GM18867 (cell line): ENCODE results near the gene FIGLA.
"Not testable (repeated sequence)": the region's sequence is repeated elsewhere in the genome, so short reads cannot be mapped to it uniquely, and the experiment has no call there.

Source experiments
- ATAC-seq: cut with Tn5 transposase; IDR thresholded peaks from one replicate; pipeline ENCODE4 v1.9.1; 2021; ENCODE audit warnings: mild to moderate bottlenecking, moderate library complexity; ENCODE audit not compliant: unreplicated experiment

FIGLA gene

GRCh38 chr2:70747284-70747683 lies 43.2 kb downstream of the FIGLA start:
- no peak for ATAC-seq

DNA sequence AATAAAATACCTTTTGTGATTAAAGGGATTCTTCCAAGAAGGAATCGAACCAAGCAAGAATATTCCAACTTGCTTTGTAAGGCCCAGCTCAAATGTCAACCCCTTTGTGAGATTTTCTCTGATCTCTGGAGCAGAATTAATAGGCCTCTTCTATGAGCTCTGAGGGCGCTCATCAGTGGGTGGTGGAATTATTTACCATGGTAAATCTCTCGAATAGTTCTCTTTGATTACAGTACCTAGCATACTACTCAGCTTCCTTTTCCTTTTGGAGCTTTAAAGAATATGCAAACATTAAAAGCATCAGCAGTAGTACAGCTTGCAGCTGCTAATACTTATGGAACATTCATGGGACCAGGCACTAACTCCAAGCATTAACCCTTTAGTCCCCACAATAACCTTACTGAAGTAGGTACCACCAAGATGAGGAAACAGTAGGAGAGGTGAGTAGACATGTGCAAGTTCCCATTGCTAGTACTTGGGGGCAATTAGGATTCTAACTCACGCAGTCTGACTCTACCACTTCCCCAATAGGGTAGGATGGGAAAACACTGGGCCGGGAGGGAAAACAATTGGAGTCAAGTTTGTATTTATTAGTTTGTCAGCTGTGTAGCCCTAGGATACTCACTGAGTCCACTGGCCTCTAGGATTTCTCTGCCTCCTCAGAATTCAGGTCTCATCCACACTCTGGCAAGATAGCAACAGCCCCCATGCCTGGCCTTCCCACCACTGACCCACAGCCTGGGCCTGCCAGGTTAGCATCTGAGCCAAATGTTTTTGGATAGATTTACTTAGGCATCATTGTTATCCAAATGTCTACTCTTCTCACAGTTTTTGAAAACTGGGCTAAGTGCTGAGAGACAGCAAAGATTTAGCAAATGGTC lies 44.1 kb downstream of the FIGLA start:
- ATAC-seq, result no peak

DNA sequence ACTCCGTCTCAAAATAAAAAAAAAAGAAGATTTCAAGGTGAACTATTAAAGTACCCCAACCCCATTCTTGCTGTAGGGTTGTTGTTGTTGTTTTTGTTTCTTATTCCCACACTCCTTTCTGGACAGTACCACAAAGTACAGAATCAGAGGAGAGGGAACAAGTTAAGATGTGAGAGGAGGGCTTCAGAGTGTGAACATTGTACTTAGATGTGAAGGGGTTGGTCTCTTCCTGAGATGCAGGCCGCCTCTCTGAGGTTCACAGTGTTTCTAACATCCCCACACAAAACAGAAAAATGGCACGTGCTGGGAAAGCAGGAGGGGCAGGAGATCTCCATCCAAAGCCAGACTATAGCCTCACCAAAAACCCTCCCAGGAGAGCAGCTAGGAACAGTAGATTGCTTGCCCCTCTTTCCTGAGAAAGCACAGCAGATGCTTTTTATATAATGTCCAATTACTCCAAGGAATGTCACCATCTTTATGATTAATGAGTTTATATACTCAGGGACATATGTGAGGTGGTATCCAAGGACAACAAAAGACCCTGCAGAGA lies 45.1 kb downstream of the FIGLA start:
- no peak for ATAC-seq

DNA sequence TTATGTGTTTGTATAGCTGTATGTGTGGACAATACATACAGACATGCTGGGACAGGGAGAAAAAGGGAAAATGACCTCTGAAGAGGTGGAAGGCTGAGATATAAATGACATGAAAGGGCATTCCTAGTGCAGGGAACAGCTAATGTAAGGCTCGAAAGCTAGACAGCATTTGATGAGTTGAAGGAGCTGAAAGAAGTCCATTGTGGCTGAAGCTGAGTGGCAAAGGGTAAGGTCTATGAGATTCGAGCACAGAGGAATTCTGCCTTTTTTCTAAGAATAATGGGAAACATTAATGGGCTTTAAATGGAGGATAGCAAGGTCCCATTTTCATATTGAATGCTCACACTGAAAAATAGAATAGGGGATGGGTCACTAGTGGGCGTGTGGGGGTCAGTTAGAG lies 46.0 kb downstream of the FIGLA start:
- ATAC-seq, result no peak

GRCh38 chr2:70743677-70744076 lies 46.8 kb downstream of the FIGLA start:
- no peak for ATAC-seq

- no peak for ATAC-seq
Observed at GRCh38 chr2:70743068-70743467, 47.4 kb downstream of the FIGLA start.

- ATAC-seq, result not testable (repeated sequence)
Observed at GRCh38 chr2:70739492-70739891, 51.0 kb downstream of the FIGLA start.

- no peak for ATAC-seq
Observed at GRCh38 chr2:70738159-70738558, 52.3 kb downstream of the FIGLA start.

DNA sequence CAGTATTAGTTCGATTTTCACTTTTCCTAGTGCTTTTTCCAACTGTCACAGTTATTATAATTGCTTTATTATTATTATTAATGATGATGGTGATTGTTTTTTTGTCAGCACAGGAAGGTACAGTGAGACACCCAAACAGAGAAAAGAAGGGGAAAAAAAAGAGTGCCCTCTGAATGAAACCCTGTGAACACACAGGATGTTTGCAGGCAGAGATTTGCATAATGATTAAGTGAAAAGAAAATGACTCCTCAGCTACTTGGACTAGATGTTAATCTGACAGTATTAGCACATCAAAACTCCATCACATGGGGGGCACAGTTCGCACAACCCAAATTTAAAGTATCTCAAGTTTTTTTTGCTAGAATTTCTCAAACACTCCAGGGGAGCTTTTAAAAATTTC lies 55.4 kb downstream of the FIGLA start:
- ATAC-seq, result no peak

DNA sequence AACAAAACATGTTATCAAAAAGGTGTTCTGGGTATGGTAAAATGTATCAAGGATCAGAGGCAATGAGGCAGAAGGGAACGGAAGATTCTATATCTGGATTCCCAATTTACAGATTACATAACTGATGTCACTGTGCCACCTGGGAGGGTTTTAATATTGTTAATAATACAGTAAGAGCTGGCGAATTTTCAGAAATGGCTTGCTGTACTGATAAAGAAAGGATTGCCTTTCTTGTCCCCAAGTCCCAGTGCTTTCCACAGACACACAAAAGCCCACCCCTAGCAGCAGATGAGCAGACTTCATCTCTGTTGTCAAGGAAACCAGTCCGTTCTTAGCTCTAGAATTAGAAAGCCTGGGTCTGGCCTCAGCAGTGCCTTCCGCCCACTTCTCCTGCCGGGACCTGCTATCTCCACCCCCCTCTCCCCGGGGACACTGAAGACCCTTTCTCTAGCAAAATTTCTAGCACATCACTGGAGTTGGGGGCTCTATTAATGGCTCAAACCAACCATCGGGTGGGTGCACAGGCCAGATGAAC lies 56.7 kb downstream of the FIGLA start:
- ATAC-seq, result no peak

DNA sequence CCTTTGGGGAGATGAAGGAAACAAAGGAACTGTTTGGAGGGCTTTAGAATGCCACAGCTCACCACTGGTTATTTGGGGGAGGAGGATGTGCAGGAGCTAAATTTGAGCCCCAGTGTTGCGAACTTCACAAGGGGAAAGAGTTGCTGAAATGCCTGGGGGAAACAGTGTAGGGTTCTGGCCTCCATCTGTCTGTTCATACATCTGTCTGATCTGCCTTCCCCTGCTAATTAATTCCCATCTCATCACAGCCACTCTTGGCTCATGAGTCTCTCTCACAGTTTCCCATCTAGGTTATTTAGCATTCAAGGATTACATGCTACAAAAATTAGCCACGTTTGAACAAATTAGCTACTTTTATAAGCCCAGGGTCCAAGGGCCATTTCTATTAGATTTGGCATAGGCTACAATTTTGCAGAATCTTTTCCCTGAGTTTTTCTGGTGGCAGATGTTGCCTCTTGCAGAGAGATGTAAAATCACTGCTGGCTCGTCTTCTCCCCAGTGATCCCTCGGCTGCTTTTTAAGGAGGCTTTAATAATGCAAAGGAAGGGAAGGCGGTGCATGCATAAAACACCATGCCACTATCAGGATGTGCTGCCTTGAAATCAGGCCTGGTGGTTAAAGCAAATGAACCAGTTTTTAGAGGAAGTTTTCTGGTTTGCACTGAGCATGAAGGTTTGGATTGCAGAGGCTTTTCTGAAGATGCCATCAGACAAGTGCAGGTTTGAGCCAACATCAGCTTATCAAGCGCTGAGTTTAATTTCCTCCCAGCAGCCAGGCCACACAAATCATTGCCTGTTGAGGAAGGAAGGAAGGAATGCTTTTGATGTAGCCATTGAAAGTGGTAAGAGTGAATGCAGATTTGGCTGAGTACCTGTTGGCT lies 57.4 kb downstream of the FIGLA start:
- ATAC-seq, result no peak

DNA sequence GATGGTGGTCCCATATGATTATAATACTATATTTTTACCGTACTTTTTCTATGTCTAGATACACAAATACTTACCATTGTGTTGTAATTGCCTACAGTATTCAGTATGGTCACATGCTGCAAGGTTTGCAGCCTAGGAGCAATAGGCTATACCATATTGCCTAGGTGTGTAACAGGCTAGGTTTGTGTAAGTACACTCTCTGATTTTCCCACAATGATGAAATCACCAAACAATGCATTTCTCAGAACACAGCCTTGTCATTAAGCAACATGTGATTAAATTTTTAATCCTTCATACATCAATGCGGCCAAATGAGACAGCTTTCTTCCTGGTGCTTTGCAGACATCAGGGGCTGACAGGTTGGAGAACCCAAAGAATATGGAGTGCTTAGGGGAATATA lies 59.7 kb downstream of the FIGLA start:
- ATAC-seq, result no peak

DNA sequence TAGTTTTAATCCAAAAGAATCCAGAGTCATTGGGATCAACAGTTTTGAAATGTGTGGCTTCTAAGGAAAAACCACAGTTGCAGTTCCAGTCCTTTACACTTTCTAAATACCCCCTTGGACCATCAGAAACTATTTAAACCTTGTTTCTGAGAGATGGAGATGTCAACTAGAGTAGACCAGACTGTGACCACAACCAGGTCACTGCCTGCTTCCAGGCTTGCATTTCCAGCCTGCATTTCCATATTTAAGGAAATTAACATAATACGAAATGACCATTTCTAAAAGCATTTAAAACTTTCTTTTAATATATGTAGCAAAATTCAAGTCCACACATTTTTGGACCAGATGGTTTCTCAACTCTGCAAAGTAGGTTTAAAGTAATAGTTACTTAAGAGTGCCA lies 60.8 kb downstream of the FIGLA start:
- ATAC-seq, result no peak

GRCh38 chr2:70728128-70728527 lies 62.3 kb downstream of the FIGLA start:
- ATAC-seq, result no peak
